ENCODE measurements around the gene GRK2.
A peak's percentile ranks its signal among the peaks of the same experiment; 100 is the strongest.

Gene GRK2

GRCh38 chr11:67255353-67255752 is 10.9 kb upstream of the GRK2 start:
- no peak for DNase-seq

- no peak for DNase-seq
Measured at GRCh38 chr11:67255864-67256263, 10.4 kb upstream of the GRK2 start.

- DNase-seq, result no peak
Measured at GRCh38 chr11:67256477-67257135, 9.7 kb upstream of the GRK2 start.

- DNase-seq, result no peak
Measured at GRCh38 chr11:67260406-67260805, 5.9 kb upstream of the GRK2 start.

GRCh38 chr11:67260885-67261639 is 5.2 kb upstream of the GRK2 start:
- peak; percentile 80 for DNase-seq

GRCh38 chr11:67261640-67261945 is 4.7 kb upstream of the GRK2 start:
- DNase-seq, result no peak

- no peak for DNase-seq
Measured at GRCh38 chr11:67261946-67262681, 4.2 kb upstream of the GRK2 start.

GRCh38 chr11:67262731-67263675 is 3.3 kb upstream of the GRK2 start:
- DNase-seq, result peak; percentile 85

GRCh38 chr11:67264260-67264659 is 2.0 kb upstream of the GRK2 start:
- DNase-seq, result no peak

- peak; percentile 53 for DNase-seq
Measured at GRCh38 chr11:67264877-67265632, 1.2 kb upstream of the GRK2 start.

GRCh38 chr11:67265633-67266448 is 432 bp upstream of the GRK2 start:
- peak; percentile 81 for DNase-seq

GRCh38 chr11:67267188-67268080 is 1.2 kb downstream of the GRK2 start:
- peak; percentile 45 for DNase-seq

GRCh38 chr11:67268081-67268961 is 2.0 kb downstream of the GRK2 start:
- DNase-seq, result peak; percentile 81

GRCh38 chr11:67268962-67269268 is 2.6 kb downstream of the GRK2 start:
- DNase-seq, result peak; percentile 12

- DNase-seq, result peak; percentile 37
Measured at GRCh38 chr11:67269401-67270255, 3.4 kb downstream of the GRK2 start.

GRCh38 chr11:67270256-67271204 is 4.3 kb downstream of the GRK2 start:
- peak; percentile 44 for DNase-seq

GRCh38 chr11:67271205-67271540 is 4.9 kb downstream of the GRK2 start:
- no peak for DNase-seq
